Measurements from ENCODE around the gene TUBGCP6.

Gene TUBGCP6

DNA sequence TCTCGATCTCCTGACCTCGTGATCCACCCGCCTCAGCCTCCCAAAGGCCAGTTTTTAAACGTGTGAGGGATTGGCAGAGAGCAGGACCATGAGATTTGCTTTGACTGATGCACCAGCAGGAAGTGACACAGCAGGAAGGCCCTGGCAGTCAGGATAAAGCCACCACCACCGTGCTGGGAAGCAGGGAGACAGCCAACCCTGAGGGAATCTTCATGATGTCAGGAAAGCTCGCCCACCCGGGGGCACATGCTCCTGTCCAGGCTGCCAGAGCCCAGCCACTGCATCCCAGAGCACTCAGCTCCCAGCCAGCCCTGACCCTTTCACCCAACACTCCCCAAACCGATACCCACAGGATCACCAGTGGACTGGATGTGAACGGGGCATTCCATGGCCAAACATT is 6.1 kb downstream of the TUBGCP6 start:
- Histone ChIP-seq H3K36me3 (ENCODE audit: control insufficient read depth, insufficient read depth, low read length) (no peaks in the 10 kb centered on the region), H3K9ac (no peak overlapping the region), H3K27me3 (ENCODE audit: control insufficient read depth, insufficient read depth, low read length) (no peaks in the 10 kb centered on the region), H3K4me1 (peaks cover 1% of the 10 kb centered on the region), H3K4me2 (ENCODE audit: low read length) (no peak overlapping the region), H3K79me2 (peaks cover 31% of the 10 kb centered on the region), H3K4me3 (ENCODE audit: low read depth, low read length) (no peak overlapping the region), H2AFZ (no peak overlapping the region), H3K9me3 (ENCODE audit: control insufficient read depth, low read length) (no peaks in the 10 kb centered on the region), H3K27ac (no peak overlapping the region)
- TF ChIP-seq, protein P1, sequence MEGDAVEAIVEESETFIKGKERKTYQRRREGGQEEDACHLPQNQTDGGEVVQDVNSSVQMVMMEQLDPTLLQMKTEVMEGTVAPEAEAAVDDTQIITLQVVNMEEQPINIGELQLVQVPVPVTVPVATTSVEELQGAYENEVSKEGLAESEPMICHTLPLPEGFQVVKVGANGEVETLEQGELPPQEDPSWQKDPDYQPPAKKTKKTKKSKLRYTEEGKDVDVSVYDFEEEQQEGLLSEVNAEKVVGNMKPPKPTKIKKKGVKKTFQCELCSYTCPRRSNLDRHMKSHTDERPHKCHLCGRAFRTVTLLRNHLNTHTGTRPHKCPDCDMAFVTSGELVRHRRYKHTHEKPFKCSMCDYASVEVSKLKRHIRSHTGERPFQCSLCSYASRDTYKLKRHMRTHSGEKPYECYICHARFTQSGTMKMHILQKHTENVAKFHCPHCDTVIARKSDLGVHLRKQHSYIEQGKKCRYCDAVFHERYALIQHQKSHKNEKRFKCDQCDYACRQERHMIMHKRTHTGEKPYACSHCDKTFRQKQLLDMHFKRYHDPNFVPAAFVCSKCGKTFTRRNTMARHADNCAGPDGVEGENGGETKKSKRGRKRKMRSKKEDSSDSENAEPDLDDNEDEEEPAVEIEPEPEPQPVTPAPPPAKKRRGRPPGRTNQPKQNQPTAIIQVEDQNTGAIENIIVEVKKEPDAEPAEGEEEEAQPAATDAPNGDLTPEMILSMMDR (IDR thresholded peaks at IDR 0.05): no peak

DNA sequence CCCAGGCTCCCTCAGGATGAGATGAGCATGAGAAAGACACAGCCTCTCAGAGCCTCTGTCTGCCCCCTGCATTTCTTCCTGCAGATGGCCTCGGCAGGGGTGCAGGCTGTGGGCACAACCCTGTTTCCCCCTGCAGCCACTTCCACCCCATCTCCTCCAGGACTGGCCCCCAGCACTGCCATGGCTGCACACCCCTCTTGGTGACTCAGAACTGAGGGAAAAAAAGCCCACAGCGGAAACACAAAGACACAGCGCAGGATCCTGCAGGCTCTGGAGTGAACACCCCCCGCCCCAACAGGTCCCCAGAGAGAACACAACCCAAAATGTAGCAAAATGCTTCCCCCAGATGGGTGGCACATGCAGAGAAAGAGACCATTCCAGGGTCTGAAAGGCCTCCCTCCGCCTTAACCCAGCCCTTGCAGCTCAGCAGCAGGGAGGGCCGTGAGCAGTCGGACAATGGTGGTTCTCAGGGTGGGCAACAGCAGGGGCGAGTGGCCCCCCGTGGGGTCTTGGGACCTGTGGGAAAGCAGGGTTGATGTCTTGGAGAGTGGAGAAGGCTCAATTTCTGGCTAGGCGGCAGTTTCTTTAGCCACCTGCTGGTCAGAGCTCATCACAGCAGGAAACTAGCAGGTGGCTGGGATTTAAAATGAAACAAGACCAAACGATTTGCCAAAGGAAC is 8.0 kb downstream of the TUBGCP6 start:
- TF ChIP-seq, protein P1 (IDR thresholded peaks at IDR 0.05): no peak
- Histone ChIP-seq H3K4me2 (ENCODE audit: low read length) (no peak overlapping the region), H2AFZ (no peak overlapping the region), H3K9ac (no peak overlapping the region), H3K4me1 (no peaks in the 10 kb centered on the region), H3K36me3 (ENCODE audit: control insufficient read depth, insufficient read depth, low read length) (no peaks in the 10 kb centered on the region), H3K27me3 (ENCODE audit: control insufficient read depth, insufficient read depth, low read length) (no peaks in the 10 kb centered on the region), H3K4me3 (ENCODE audit: low read depth, low read length) (no peak overlapping the region), H3K79me2 (peaks cover 22% of the 10 kb centered on the region), H3K9me3 (ENCODE audit: control insufficient read depth, low read length) (no peaks in the 10 kb centered on the region), H3K27ac (no peak overlapping the region)

DNA sequence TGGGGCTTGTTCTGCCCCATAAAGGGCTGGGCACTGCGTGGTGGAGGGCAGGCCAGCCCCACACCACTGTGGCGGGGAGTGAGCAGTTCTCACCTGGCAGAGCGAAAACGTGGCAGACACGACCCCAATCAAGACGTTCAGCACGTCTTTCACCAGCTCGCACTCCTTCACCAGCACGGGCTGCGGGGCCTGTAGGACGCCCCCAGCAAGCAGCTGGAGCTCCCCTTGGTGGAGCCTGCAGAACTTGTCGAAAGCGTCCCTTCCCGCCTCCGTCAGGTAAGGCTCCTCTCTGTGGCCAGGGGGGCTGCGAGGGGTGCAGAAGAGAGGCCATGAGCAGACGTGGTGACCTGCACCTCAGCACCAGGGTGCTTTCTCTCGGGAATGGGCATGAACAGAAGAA is 11.6 kb downstream of the TUBGCP6 start:
- no peak overlapping the region for H2AFZ ChIP-seq
- no peak overlapping the region for H3K27ac ChIP-seq
- TF ChIP-seq, protein P1 (IDR thresholded peaks at IDR 0.05): no peak
- no peaks in the 10 kb centered on the region for H3K4me1 ChIP-seq
- H3K9me3 ChIP-seq (ENCODE audit: control insufficient read depth, low read length): no peaks in the 10 kb centered on the region
- no peaks in the 10 kb centered on the region for H3K36me3 ChIP-seq (ENCODE audit: control insufficient read depth, insufficient read depth, low read length)
- no peaks in the 10 kb centered on the region for H3K27me3 ChIP-seq (ENCODE audit: control insufficient read depth, insufficient read depth, low read length)
- peaks cover 13% of the 10 kb centered on the region for H3K79me2 ChIP-seq
- H3K9ac ChIP-seq: no peak overlapping the region
- no peak overlapping the region for H3K4me2 ChIP-seq (ENCODE audit: low read length)
- no peak overlapping the region for H3K4me3 ChIP-seq (ENCODE audit: low read depth, low read length)

DNA sequence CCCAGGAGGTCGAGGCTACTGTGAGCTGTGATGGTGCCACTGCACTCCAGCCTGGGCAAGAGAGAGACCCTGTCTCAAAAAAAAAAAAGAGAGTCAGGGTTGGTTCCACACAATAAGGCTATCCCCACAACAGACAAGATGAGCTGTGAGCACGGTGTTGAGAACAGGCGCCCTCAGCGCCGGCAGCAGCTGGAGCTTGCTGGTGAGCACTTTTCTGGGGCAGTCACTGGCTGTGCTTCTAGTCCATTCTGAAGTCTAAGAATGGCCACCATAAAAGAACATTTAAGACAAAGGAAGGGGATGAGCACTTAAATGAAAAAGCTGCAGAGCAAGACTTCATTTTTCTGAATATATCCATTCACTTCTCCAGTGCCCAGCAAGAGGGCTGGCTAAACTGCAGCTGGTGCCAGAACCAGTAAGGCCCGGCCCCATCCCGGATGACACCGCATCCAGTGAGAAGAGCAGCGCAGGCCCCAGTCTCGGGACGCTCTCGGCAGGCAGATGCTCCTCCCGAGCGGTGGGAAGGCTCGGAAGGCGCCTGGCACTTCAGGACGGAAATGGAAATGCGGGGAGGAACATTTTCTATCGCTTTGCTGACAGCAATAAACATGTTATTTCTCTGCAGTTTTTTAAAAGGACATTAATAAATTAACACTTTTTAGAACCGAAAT is 12.2 kb downstream of the TUBGCP6 start:
- Histone ChIP-seq H3K4me3 (ENCODE audit: low read depth, low read length) (no peak overlapping the region), H3K27ac (no peak overlapping the region), H3K27me3 (ENCODE audit: control insufficient read depth, insufficient read depth, low read length) (no peaks in the 10 kb centered on the region), H2AFZ (no peak overlapping the region), H3K4me1 (no peaks in the 10 kb centered on the region), H3K9me3 (ENCODE audit: control insufficient read depth, low read length) (no peaks in the 10 kb centered on the region), H3K79me2 (peaks cover 13% of the 10 kb centered on the region), H3K9ac (no peak overlapping the region), H3K36me3 (ENCODE audit: control insufficient read depth, insufficient read depth, low read length) (no peaks in the 10 kb centered on the region), H3K4me2 (ENCODE audit: low read length) (no peak overlapping the region)
- TF ChIP-seq, protein P1 (IDR thresholded peaks at IDR 0.05): no peak

DNA sequence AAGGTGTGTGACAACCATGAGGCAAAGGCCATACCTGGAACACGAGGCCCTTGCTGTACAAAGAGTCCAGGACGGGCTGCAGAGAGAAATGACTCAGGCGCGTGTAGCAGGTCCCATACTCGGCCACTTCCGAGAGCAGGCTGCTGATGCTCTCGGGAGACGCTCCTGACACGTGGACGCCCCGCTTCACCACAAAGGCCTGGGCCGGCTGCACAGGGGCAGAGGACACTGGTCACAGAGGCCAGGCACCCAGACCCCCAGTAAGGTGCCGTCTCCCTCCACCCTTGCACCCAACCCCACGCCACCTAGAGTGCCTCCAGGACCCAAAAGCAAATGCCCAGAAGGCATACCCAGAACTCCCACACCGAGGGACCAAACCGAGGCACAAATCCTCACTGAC is 15.5 kb downstream of the TUBGCP6 start:
- H3K4me3 ChIP-seq (ENCODE audit: low read depth, low read length): no peak overlapping the region
- H3K9me3 ChIP-seq (ENCODE audit: control insufficient read depth, low read length): no peaks in the 10 kb centered on the region
- H3K27me3 ChIP-seq (ENCODE audit: control insufficient read depth, insufficient read depth, low read length): no peaks in the 10 kb centered on the region

More for the DNA sequence above, 15.5 kb downstream of the TUBGCP6 start:
- Histone ChIP-seq H3K36me3 (ENCODE audit: control insufficient read depth, insufficient read depth, low read length) (no peaks in the 10 kb centered on the region), H3K4me1 (no peaks in the 10 kb centered on the region), H3K4me2 (ENCODE audit: low read length) (no peak overlapping the region), H3K9ac (no peak overlapping the region), H3K79me2 (peaks cover 2% of the 10 kb centered on the region), H2AFZ (no peak overlapping the region), H3K27ac (no peak overlapping the region)
- TF ChIP-seq, protein P1 (IDR thresholded peaks at IDR 0.05): no peak

Measured in parathyroid adenoma (tissue), 2 donors.